ENCODE results near the gene INTS3.

The INTS3 gene

DNA sequence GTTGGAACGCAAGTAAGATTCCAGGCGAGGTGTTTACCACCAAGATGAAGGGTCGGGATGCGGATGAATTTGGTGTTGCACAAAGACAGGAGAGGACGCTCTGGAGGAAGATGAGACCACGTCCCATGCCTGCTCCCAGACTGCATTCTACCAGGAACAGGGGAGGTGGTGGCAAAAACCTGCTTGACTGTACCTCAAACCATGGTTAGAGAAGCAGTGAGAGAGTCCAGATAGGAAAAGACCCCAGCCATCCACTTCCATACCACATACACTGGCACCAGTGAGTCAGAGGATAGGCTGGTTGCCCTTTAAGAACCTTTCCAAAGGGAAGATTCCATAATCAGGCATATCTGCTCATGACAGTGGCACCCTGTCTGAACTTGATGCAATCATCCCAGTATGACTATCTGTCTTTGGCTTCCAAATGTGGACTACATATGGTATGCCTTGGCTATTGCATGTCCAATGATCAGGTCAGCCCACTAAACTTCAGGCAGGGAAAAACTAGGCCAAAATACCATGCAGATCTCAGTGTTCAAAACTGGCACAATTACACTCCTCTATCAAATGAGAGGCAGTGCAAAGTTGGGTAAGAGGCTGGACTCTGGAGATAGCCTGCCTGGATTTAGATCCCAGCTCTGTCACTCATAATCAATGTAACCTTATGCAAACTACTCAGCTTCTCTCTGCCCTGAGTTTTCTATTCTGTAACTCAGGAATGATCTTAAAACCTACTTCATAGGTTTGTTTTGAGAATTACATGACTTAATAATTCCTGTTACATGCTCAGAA lies 28.7 kb upstream of the INTS3 start:
- H2AFZ ChIP-seq (ENCODE audit: low read length) = no peak overlapping the region; the same call in 1 of the 2 replicates

GRCh38 chr1:153699768-153700167 lies 28.1 kb upstream of the INTS3 start:
- H3K36me3 ChIP-seq (ENCODE audit: insufficient read depth, low read length) = no peaks in the 10 kb centered on the region
- no peaks in the 10 kb centered on the region for H3K9me3 ChIP-seq (ENCODE audit: insufficient read depth, low read depth, low read length)
- no peaks in the 10 kb centered on the region for H3K79me2 ChIP-seq (ENCODE audit: insufficient read depth, low read length)
- H3K9me2 ChIP-seq (replicated peaks; ENCODE audit: low read depth, low read length) = no peaks in the 10 kb centered on the region
- H3K4me1 ChIP-seq (ENCODE audit: insufficient read depth, low read length, poor library complexity, severe bottlenecking) = no peaks in the 10 kb centered on the region
- no peaks in the 10 kb centered on the region for H4K20me1 ChIP-seq (ENCODE audit: insufficient read depth, low read length, poor library complexity, severe bottlenecking)
- TF ChIP-seq, protein P1, sequence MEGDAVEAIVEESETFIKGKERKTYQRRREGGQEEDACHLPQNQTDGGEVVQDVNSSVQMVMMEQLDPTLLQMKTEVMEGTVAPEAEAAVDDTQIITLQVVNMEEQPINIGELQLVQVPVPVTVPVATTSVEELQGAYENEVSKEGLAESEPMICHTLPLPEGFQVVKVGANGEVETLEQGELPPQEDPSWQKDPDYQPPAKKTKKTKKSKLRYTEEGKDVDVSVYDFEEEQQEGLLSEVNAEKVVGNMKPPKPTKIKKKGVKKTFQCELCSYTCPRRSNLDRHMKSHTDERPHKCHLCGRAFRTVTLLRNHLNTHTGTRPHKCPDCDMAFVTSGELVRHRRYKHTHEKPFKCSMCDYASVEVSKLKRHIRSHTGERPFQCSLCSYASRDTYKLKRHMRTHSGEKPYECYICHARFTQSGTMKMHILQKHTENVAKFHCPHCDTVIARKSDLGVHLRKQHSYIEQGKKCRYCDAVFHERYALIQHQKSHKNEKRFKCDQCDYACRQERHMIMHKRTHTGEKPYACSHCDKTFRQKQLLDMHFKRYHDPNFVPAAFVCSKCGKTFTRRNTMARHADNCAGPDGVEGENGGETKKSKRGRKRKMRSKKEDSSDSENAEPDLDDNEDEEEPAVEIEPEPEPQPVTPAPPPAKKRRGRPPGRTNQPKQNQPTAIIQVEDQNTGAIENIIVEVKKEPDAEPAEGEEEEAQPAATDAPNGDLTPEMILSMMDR (conservative IDR thresholded peaks at IDR 0.05; ENCODE audit: low read length) = no peak
- TF ChIP-seq EZH2phosphoT487 (IDR thresholded peaks at IDR 0.05; ENCODE audit: borderline replicate concordance) = no peak
- no peak overlapping the region for H2AFZ ChIP-seq (ENCODE audit: low read length)
- H3F3A ChIP-seq (ENCODE audit: low read depth) = no peaks in the 10 kb centered on the region
- H3K4me3 ChIP-seq (ENCODE audit: low read length, poor library complexity, severe bottlenecking) = no peak overlapping the region
- H3K4me2 ChIP-seq (ENCODE audit: low read depth, low read length, poor library complexity, severe bottlenecking) = no peak overlapping the region
- H3K27me3 ChIP-seq (ENCODE audit: insufficient read depth, low read length, poor library complexity, severe bottlenecking) = no peaks in the 10 kb centered on the region
- no peak overlapping the region for H3K9ac ChIP-seq (ENCODE audit: low read depth, low read length, poor library complexity, severe bottlenecking)

More for the DNA sequence above, 28.7 kb upstream of the INTS3 start:
- no peak overlapping the region for H3K4me2 ChIP-seq (ENCODE audit: low read depth, low read length, poor library complexity, severe bottlenecking)
- no peaks in the 10 kb centered on the region for H3K9me2 ChIP-seq (replicated peaks; ENCODE audit: low read depth, low read length)
- H4K20me1 ChIP-seq (ENCODE audit: insufficient read depth, low read length, poor library complexity, severe bottlenecking) = no peaks in the 10 kb centered on the region
- H3K79me2 ChIP-seq (ENCODE audit: insufficient read depth, low read length) = no peaks in the 10 kb centered on the region
- H3K27me3 ChIP-seq (ENCODE audit: insufficient read depth, low read length, poor library complexity, severe bottlenecking) = no peaks in the 10 kb centered on the region
- TF ChIP-seq EZH2phosphoT487 (IDR thresholded peaks at IDR 0.05; ENCODE audit: borderline replicate concordance) = no peak
- TF ChIP-seq, protein P1 (conservative IDR thresholded peaks at IDR 0.05; ENCODE audit: low read length) = no peak
- H3K9me3 ChIP-seq (ENCODE audit: insufficient read depth, low read depth, low read length) = no peaks in the 10 kb centered on the region
- H3F3A ChIP-seq (ENCODE audit: low read depth) = no peaks in the 10 kb centered on the region
- H3K4me3 ChIP-seq (ENCODE audit: low read length, poor library complexity, severe bottlenecking) = no peak overlapping the region
- H3K9ac ChIP-seq (ENCODE audit: low read depth, low read length, poor library complexity, severe bottlenecking) = no peak overlapping the region
- H3K4me1 ChIP-seq (ENCODE audit: insufficient read depth, low read length, poor library complexity, severe bottlenecking) = no peaks in the 10 kb centered on the region
- H3K36me3 ChIP-seq (ENCODE audit: insufficient read depth, low read length) = no peaks in the 10 kb centered on the region

DNA sequence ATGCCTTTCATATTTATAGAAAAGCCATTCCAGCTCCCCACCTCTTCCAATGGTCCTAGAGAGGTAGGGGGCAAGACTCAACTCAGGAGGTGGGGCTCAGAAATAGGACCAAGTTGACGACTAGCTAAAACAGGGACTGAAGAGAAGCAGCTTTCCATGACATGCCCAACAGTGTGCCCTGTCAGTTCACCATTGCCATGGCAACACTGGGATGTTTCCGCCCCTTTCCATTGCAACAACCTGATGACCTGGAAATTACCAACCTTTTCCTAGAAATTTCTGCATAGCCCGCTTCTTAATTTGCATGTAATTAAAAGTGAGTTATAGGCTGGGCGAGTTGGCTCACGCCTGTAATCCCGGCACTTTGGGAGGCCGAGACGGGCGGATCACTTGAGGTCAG lies 22.4 kb upstream of the INTS3 start:
- Histone ChIP-seq H3K9me2 (replicated peaks; ENCODE audit: low read depth, low read length) (no peaks in the 10 kb centered on the region), H3K4me2 (ENCODE audit: low read depth, low read length, poor library complexity, severe bottlenecking) (no peak overlapping the region), H3F3A (ENCODE audit: low read depth) (no peaks in the 10 kb centered on the region), H3K9ac (ENCODE audit: low read depth, low read length, poor library complexity, severe bottlenecking) (no peak overlapping the region), H3K36me3 (ENCODE audit: insufficient read depth, low read length) (no peaks in the 10 kb centered on the region), H3K79me2 (ENCODE audit: insufficient read depth, low read length) (no peaks in the 10 kb centered on the region), H2AFZ (ENCODE audit: low read length) (no peak overlapping the region), H4K20me1 (ENCODE audit: insufficient read depth, low read length, poor library complexity, severe bottlenecking) (no peaks in the 10 kb centered on the region), H3K4me1 (ENCODE audit: insufficient read depth, low read length, poor library complexity, severe bottlenecking) (peaks cover 3% of the 10 kb centered on the region), H3K4me3 (ENCODE audit: low read length, poor library complexity, severe bottlenecking) (no peak overlapping the region), H3K9me3 (ENCODE audit: insufficient read depth, low read depth, low read length) (no peaks in the 10 kb centered on the region), H3K27me3 (ENCODE audit: insufficient read depth, low read length, poor library complexity, severe bottlenecking) (no peaks in the 10 kb centered on the region)
- no peak for TF ChIP-seq EZH2phosphoT487 (IDR thresholded peaks at IDR 0.05; ENCODE audit: borderline replicate concordance)
- TF ChIP-seq, protein P1 (conservative IDR thresholded peaks at IDR 0.05; ENCODE audit: low read length) = no peak
